ENCODE results near the gene TMEM115.

DNA sequence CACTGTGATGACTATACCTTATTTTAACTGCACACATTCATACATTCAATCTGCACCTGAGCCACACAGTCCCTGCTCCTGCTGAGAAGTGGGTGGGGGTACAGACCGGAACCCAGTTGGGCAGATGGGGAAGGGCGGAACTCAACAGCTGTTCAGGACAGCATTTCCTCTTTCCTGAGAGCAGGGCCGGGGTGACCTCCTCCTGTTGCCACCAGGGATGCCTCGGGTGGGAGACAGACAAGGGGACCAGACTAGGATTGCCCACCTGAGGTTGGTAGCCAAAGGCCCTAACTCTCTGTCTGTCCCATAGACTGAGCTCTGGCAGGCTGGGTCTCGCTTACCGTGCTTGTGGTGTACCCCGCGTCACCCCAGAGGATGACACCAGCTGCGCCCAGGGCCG lies 40.7 kb downstream of the TMEM115 start:
- no peak for TF ChIP-seq CTCF (IDR thresholded peaks at IDR 0.05)
- TF ChIP-seq POLR2A (IDR thresholded peaks at IDR 0.05): no peak
